Amniotic stem cell (primary cell): ENCODE data around the gene PLCB2.
A peak's percentile ranks its signal among the peaks of the same experiment; 100 is the strongest.

Experiments
- DNase-seq: peaks from one replicate; lab custom pipeline; 2025; lab: John Stamatoyannopoulos, UW

The PLCB2 gene

GRCh38 chr15:40250771-40251483 lies 56.8 kb downstream of the PLCB2 start:
- DNase-seq: no peak

GRCh38 chr15:40250304-40250656 lies 57.5 kb downstream of the PLCB2 start:
- DNase-seq: no peak

GRCh38 chr15:40249477-40250303 lies 58.0 kb downstream of the PLCB2 start:
- peak; percentile 16 for DNase-seq

GRCh38 chr15:40248006-40248783 lies 59.5 kb downstream of the PLCB2 start:
- no peak for DNase-seq

- no peak for DNase-seq
These were observed 60.2 kb downstream of the PLCB2 start for GRCh38 chr15:40247406-40247971.

GRCh38 chr15:40246496-40247280 lies 61.0 kb downstream of the PLCB2 start:
- no peak for DNase-seq

- DNase-seq: no peak
These were observed 61.9 kb downstream of the PLCB2 start for GRCh38 chr15:40245666-40246450.

GRCh38 chr15:40244961-40245523 lies 62.7 kb downstream of the PLCB2 start:
- DNase-seq: no peak

GRCh38 chr15:40243126-40243810 lies 64.5 kb downstream of the PLCB2 start:
- no peak for DNase-seq

- no peak for DNase-seq
These were observed 65.1 kb downstream of the PLCB2 start for GRCh38 chr15:40242601-40243000.

- DNase-seq: no peak
These were observed 65.5 kb downstream of the PLCB2 start for GRCh38 chr15:40242213-40242599.

- DNase-seq: no peak
These were observed 66.2 kb downstream of the PLCB2 start for GRCh38 chr15:40241269-40242212.

- no peak for DNase-seq
These were observed 67.0 kb downstream of the PLCB2 start for GRCh38 chr15:40240619-40241221.

- no peak for DNase-seq
These were observed 67.8 kb downstream of the PLCB2 start for GRCh38 chr15:40239693-40240618.

- no peak for DNase-seq
These were observed 68.4 kb downstream of the PLCB2 start for GRCh38 chr15:40239404-40239692.

- peak; percentile 17 for DNase-seq
These were observed 69.0 kb downstream of the PLCB2 start, which contains the start of gene PAK6 for GRCh38 chr15:40238532-40239403. Gene PAK6, plus strand, starts transcription at chr15:40239063. Its CDS starts 25,723 bp downstream, at chr15:40264786.
